ENCODE data around the gene KRTAP4-11. TPM values are rescaled to one million over a fixed set of nuclear protein-coding genes. Genes with fewer than 3 reads are reported as not detected.
"Not testable (repeated sequence)": the region's sequence is repeated elsewhere in the genome, so short reads cannot be mapped to it uniquely, and the experiment has no call there.

Gene KRTAP4-11
- not detected for total RNA-seq

- ATAC-seq, result not testable (repeated sequence)
Measured at GRCh38 chr17:41117846-41118386, at the start of gene KRTAP4-11. KRTAP4-11 (minus strand) TSS chr17:41118373; CDS start chr17:41118315, 58 bp downstream.

GRCh38 chr17:41167561-41167960 is 49.4 kb upstream of the KRTAP4-11 start:
- no peak for DNase-seq (ENCODE audit: low spot score)
- ATAC-seq, result no peak

More at GRCh38 chr17:41117846-41118386, at the start of gene KRTAP4-11:
- DNase-seq (ENCODE audit: low spot score), result not testable (repeated sequence)

GRCh38 chr17:41163828-41164227 is 45.7 kb upstream of the KRTAP4-11 start:
- no peak for DNase-seq (ENCODE audit: low spot score)
- no peak for ATAC-seq

- ATAC-seq, result no peak
- DNase-seq (ENCODE audit: low spot score), result no peak
Measured at GRCh38 chr17:41160648-41161047, 42.5 kb upstream of the KRTAP4-11 start, which contains the start of gene KRTAP4-4. KRTAP4-4 (minus strand) TSS chr17:41160748; CDS start chr17:41160691, 57 bp downstream.

GRCh38 chr17:41160190-41160589 is 42.0 kb upstream of the KRTAP4-11 start:
- not testable (repeated sequence) for DNase-seq (ENCODE audit: low spot score)

GRCh38 chr17:41153856-41154255 is 35.7 kb upstream of the KRTAP4-11 start:
- ATAC-seq (no peak), DNase-seq (ENCODE audit: low spot score) (no peak)

More at GRCh38 chr17:41160190-41160589, 42.0 kb upstream of the KRTAP4-11 start:
- ATAC-seq, result not testable (repeated sequence)

GRCh38 chr17:41151525-41151924 is 33.4 kb upstream of the KRTAP4-11 start:
- ATAC-seq (no peak), DNase-seq (ENCODE audit: low spot score) (no peak)

- ATAC-seq (no peak), DNase-seq (ENCODE audit: low spot score) (no peak)
Measured at GRCh38 chr17:41150026-41150425, 31.9 kb upstream of the KRTAP4-11 start.

GRCh38 chr17:41149652-41149985 is 31.4 kb upstream of the KRTAP4-11 start, which contains the start of gene KRTAP4-5:
KRTAP4-5 (minus strand) TSS chr17:41149825; CDS start chr17:41149767, 58 bp downstream.
- DNase-seq (ENCODE audit: low spot score) (no peak), ATAC-seq (no peak)

- not testable (repeated sequence) for DNase-seq (ENCODE audit: low spot score); ATAC-seq
Measured at GRCh38 chr17:41148971-41149651, 30.9 kb upstream of the KRTAP4-11 start.

- ATAC-seq, result no peak
- no peak for DNase-seq (ENCODE audit: low spot score)
Measured at GRCh38 chr17:41147531-41148204, 29.5 kb upstream of the KRTAP4-11 start.

GRCh38 chr17:41145261-41145660 is 27.1 kb upstream of the KRTAP4-11 start:
- ATAC-seq, result no peak
- DNase-seq (ENCODE audit: low spot score), result no peak

GRCh38 chr17:41144846-41145245 is 26.7 kb upstream of the KRTAP4-11 start:
- DNase-seq (ENCODE audit: low spot score), result no peak
- no peak for ATAC-seq

GRCh38 chr17:41141361-41141760 is 23.2 kb upstream of the KRTAP4-11 start:
- DNase-seq (ENCODE audit: low spot score), result no peak
- no peak for ATAC-seq

- ATAC-seq (no peak), DNase-seq (ENCODE audit: low spot score) (no peak)
Measured at GRCh38 chr17:41140360-41141131, 22.4 kb upstream of the KRTAP4-11 start, which contains the start of gene KRTAP4-6. KRTAP4-6 (minus strand) TSS chr17:41140544; CDS start chr17:41140487, 57 bp downstream.

GRCh38 chr17:41139865-41140264 is 21.7 kb upstream of the KRTAP4-11 start:
- DNase-seq (ENCODE audit: low spot score); ATAC-seq: not testable (repeated sequence)

GRCh38 chr17:41133880-41134735 is 15.9 kb upstream of the KRTAP4-11 start:
- DNase-seq (ENCODE audit: low spot score), result no peak
- ATAC-seq, result no peak

GRCh38 chr17:41131979-41132378 is 13.8 kb upstream of the KRTAP4-11 start:
- ATAC-seq (no peak), DNase-seq (ENCODE audit: low spot score) (no peak)

GRCh38 chr17:41127371-41127770 is 9.2 kb upstream of the KRTAP4-11 start:
- DNase-seq (ENCODE audit: low spot score) (no peak), ATAC-seq (no peak)

- no peak for ATAC-seq
- DNase-seq (ENCODE audit: low spot score), result no peak
Measured at GRCh38 chr17:41126412-41126811, 8.2 kb upstream of the KRTAP4-11 start.
